22Rv1 (cell line): ENCODE measurements around the gene DEAF1.

Source experiments
- CTCF ChIP-seq: fragments of 450-650 bp; IDR thresholded peaks from 2 replicates; pipeline ENCODE4 v1.5.1; 2017; ENCODE audit warnings: mild to moderate bottlenecking
- ZFX ChIP-seq: fragments of 450-650 bp; IDR thresholded peaks from 2 replicates; pipeline ENCODE4 v1.6.1; 2017; ENCODE audit warnings: antibody characterized with exemption, borderline replicate concordance

- TF ChIP-seq CTCF (no peak), ZFX (no peak)
Observed at GRCh38 chr11:657691-658126, 37.3 kb downstream of the DEAF1 start.
